K562 (cell line): ENCODE results near the gene NIPSNAP2. TPM values are rescaled to one million over a fixed set of nuclear protein-coding genes. Genes with fewer than 3 reads are reported as not detected.

Source experiments
- BRF1 ChIP-seq: IDR thresholded peaks from 3 replicates; pipeline ENCODE4 v1.6.1; 2011; ENCODE audit warnings: borderline replicate concordance, mild to moderate bottlenecking; ENCODE audit not compliant: insufficient read length; ENCODE audit errors: extremely low read depth
- CHD1 ChIP-seq: fragments of 200-600 bp; sonication (generic); IDR thresholded peaks from one replicate; pipeline ENCODE4 v1.6.1; 2012; ENCODE audit warnings: mild to moderate bottlenecking, moderate library complexity, low read length, inconsistent platforms
- CREB5 ChIP-seq: fragments of 250-450 bp; sonication (Bioruptor Pico); IDR thresholded peaks from 2 replicates; pipeline ENCODE4 v1.5.0; 2020; ENCODE audit warnings: mild to moderate bottlenecking
- CREBBP ChIP-seq: IDR thresholded peaks from one replicate; pipeline ENCODE4 v1.6.1; 2012; ENCODE audit warnings: low read depth, mild to moderate bottlenecking, control low read depth, inconsistent platforms, low read length
- CXXC5 ChIP-seq: fragments of 250-450 bp; sonication (Bioruptor Pico); IDR thresholded peaks from 2 replicates; pipeline ENCODE4 v1.8.0; 2022; ENCODE audit warnings: inconsistent platforms, mild to moderate bottlenecking, moderate library complexity
- GABPB2 ChIP-seq: fragments of 250-450 bp; sonication (Bioruptor Pico); conservative IDR thresholded peaks from 2 replicates; pipeline ENCODE4 v1.5.1; 2021; ENCODE audit warnings: mild to moderate bottlenecking
- LEF1 ChIP-seq: fragments of 450-650 bp; IDR thresholded peaks from 2 replicates; pipeline ENCODE4 v1.6.1; 2016; ENCODE audit warnings: mild to moderate bottlenecking
- NFIC ChIP-seq: fragments of 450-650 bp; IDR thresholded peaks from 2 replicates; pipeline ENCODE4 v1.6.1; 2017; ENCODE audit warnings: mild to moderate bottlenecking, inconsistent platforms
- NONO ChIP-seq, 2 experiments: fragments of 200-400 bp in 1 of 2; fragments of 450-650 bp in 1 of 2; formaldehyde crosslinking in 1 of 2; IDR thresholded peaks; 2 replicates each; pipeline ENCODE4 v1.6.1; 2017; ENCODE audit warnings: low read depth in 2 of 2, mild to moderate bottlenecking in 2 of 2, moderate library complexity in 2 of 2, low read length in 1 of 2
- NR1H2 ChIP-seq: sonication (generic); formaldehyde crosslinking; IDR thresholded peaks from 2 replicates; pipeline ENCODE4 v1.4.0; 2020; ENCODE audit warnings: mild to moderate bottlenecking, missing genetic modification reagents
- POLR2B ChIP-seq: fragments of 450-650 bp; IDR thresholded peaks from 2 replicates; pipeline ENCODE4 v1.6.1; 2018; ENCODE audit warnings: low read depth; ENCODE audit not compliant: partially characterized antibody
- XRCC5 ChIP-seq: fragments of 200-400 bp; formaldehyde crosslinking; IDR thresholded peaks from 2 replicates; pipeline ENCODE4 v1.6.1; 2017; ENCODE audit warnings: low read depth, mild to moderate bottlenecking, low read length
- ZC3H8 ChIP-seq: fragments of 450-650 bp; IDR thresholded peaks from 2 replicates; pipeline ENCODE4 v1.6.1; 2017
- ZFP36 ChIP-seq: fragments of 150-350 bp; IDR thresholded peaks from 2 replicates; pipeline ENCODE4 v1.6.1; 2018; ENCODE audit warnings: low read length, low read depth; ENCODE audit not compliant: partially characterized antibody
- ZNF696 ChIP-seq: fragments of 250-450 bp; sonication (Bioruptor Pico); conservative IDR thresholded peaks from 2 replicates; pipeline ENCODE4 v1.4.0; 2020; ENCODE audit warnings: mild to moderate bottlenecking, moderate library complexity
- ZNF766 ChIP-seq: fragments of 200-800 bp; sonication (Bioruptor generic); conservative IDR thresholded peaks from 2 replicates; pipeline ENCODE4 v1.6.1; 2016; ENCODE audit warnings: missing genetic modification characterization, missing compliant biosample characterization
- polyA plus RNA-seq, 8 experiments: library from polyadenylated mRNA; depleted of rRNA in 4 of 8; stranded (reverse) in 5 of 8; unstranded in 3 of 8; fragments of >200 nt; fragmentation: Nextera tagmentation in 2 of 8; fragmentation: Illumina TruSeq in 1 of 8; extraction: Ambion mirVana in 2 of 8; extraction: Trizol in 1 of 8; gene quantifications; 2 replicates each; pipeline versions ENCODE4 v1.2.1 to v1.2.3, GENCODE V29; 2011 to 2014; ENCODE audit warnings: inconsistent platforms in 1 of 8, missing spikeins in 1 of 8
- total RNA-seq, 7 experiments: library from RNA; depleted of rRNA in 6 of 7; stranded (reverse); fragments of >200 nt in 6 of 7; fragmentation: Illumina TruSeq in 2 of 7; extraction: Trizol in 2 of 7; gene quantifications; 2 replicates each; pipeline versions ENCODE4 v1.2.1 to v1.2.3, GENCODE V29; 2011 to 2021; ENCODE audit warnings: low replicate concordance in 1 of 7
- TF ChIP-seq, protein P1 (sequence below): fragments of 250-450 bp; sonication (Bioruptor Pico); IDR thresholded peaks from 2 replicates; pipeline ENCODE4 v1.4.0; 2020; ENCODE audit warnings: mild to moderate bottlenecking, moderate library complexity, borderline replicate concordance
- TF ChIP-seq, protein P2 (sequence below): fragments of 250-450 bp; sonication (Bioruptor Pico); IDR thresholded peaks from 2 replicates; pipeline ENCODE4 v1.5.1; 2021; ENCODE audit warnings: mild to moderate bottlenecking
- TF ChIP-seq, protein P3 (sequence below): fragments of 250-450 bp; sonication (Bioruptor Pico); IDR thresholded peaks from 2 replicates; pipeline ENCODE4 v1.8.0; 2022; ENCODE audit warnings: inconsistent platforms
- TF ChIP-seq, protein P4 (sequence below): sonication (generic); formaldehyde crosslinking; IDR thresholded peaks from 2 replicates; pipeline ENCODE4 v1.8.1; 2023; ENCODE audit warnings: mild to moderate bottlenecking, missing genetic modification reagents

NIPSNAP2 gene
- total and polyA plus RNA-seq, 9 of the 15 experiments (the other 6 are each of a cell fraction or from before 2014, with no cell fraction given): 24.9 to 107 (median 53.0) TPM

DNA sequence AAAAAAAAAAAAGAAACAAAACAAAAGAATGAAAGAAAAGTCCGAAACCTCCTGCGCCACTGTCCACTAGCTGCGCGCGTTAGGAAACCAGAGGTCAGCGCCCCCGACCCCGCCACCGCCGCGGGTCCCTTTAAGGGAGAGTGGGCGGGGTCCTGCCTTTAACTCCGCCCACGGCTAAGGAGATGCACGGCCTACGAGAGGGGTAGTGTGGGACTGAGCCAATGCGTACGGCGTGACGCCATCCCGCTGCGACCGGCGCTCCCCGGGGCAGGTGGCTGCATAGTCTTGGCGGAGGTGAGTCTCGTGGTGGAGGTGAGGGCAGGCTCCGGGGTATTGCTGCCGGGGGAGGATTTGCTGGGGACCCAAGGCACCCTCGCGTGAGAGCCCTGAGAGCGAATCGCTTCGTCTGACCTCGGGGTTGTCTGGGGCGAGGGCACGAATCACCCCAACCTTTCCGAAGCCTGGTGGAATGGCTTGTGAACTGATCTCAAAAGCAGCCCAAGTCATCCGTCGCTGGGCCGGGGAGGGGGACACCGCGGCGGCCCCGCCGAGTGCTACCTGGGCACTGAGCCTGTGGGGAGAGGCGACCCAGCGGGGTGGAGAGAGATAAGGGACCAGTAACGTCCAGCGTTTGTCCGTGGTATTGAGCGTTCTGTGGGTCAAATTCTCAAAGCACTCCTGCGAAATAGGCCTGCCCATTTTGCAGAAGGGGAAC lies 12.6 kb upstream of the NIPSNAP2 start, which contains the start of gene MRPS17 (continued):
- TF ChIP-seq ZC3H8: no peak
- TF ChIP-seq GABPB2 (CRISPR knock-in tag): no peak
- peak; percentile 76 for TF ChIP-seq NFIC
- peak; percentile 98 for TF ChIP-seq CXXC5 (CRISPR knock-in tag)
- no peak for TF ChIP-seq CREBBP
- no peak for TF ChIP-seq LEF1
- TF ChIP-seq, protein P1, sequence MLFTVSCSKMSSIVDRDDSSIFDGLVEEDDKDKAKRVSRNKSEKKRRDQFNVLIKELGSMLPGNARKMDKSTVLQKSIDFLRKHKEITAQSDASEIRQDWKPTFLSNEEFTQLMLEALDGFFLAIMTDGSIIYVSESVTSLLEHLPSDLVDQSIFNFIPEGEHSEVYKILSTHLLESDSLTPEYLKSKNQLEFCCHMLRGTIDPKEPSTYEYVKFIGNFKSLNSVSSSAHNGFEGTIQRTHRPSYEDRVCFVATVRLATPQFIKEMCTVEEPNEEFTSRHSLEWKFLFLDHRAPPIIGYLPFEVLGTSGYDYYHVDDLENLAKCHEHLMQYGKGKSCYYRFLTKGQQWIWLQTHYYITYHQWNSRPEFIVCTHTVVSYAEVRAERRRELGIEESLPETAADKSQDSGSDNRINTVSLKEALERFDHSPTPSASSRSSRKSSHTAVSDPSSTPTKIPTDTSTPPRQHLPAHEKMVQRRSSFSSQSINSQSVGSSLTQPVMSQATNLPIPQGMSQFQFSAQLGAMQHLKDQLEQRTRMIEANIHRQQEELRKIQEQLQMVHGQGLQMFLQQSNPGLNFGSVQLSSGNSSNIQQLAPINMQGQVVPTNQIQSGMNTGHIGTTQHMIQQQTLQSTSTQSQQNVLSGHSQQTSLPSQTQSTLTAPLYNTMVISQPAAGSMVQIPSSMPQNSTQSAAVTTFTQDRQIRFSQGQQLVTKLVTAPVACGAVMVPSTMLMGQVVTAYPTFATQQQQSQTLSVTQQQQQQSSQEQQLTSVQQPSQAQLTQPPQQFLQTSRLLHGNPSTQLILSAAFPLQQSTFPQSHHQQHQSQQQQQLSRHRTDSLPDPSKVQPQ (CRISPR knock-in tag): no peak
- TF ChIP-seq, protein P2, sequence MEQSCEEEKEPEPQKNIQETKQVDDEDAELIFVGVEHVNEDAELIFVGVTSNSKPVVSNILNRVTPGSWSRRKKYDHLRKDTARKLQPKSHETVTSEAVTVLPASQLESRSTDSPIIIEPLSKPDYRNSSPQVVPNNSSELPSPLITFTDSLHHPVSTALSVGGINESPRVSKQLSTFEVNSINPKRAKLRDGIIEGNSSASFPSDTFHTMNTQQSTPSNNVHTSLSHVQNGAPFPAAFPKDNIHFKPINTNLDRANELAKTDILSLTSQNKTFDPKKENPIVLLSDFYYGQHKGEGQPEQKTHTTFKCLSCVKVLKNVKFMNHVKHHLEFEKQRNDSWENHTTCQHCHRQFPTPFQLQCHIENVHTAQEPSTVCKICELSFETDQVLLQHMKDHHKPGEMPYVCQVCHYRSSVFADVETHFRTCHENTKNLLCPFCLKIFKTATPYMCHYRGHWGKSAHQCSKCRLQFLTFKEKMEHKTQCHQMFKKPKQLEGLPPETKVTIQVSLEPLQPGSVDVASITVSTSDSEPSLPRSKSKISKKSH (CRISPR knock-in tag): no peak
- no peak for TF ChIP-seq NR1H2 (CRISPR knock-in tag)
- TF ChIP-seq NONO (IDR thresholded peaks at IDR 0.05; ENCODE audit: low read depth in 2 of 2, low read length in 1 of 2): 0 out of 4 replicates have a peak, but pooled peaks of 1 of the 2 experiments have one; percentile 10
- TF ChIP-seq ZFP36: no peak
- TF ChIP-seq XRCC5: 0 out of 2 replicates have a peak, but pooled peaks have one; percentile 36
- no peak for TF ChIP-seq ZNF696 (CRISPR knock-in tag)
- TF ChIP-seq CREB5 (CRISPR knock-in tag): no peak
- no peak for TF ChIP-seq BRF1
- TF ChIP-seq, protein P3, sequence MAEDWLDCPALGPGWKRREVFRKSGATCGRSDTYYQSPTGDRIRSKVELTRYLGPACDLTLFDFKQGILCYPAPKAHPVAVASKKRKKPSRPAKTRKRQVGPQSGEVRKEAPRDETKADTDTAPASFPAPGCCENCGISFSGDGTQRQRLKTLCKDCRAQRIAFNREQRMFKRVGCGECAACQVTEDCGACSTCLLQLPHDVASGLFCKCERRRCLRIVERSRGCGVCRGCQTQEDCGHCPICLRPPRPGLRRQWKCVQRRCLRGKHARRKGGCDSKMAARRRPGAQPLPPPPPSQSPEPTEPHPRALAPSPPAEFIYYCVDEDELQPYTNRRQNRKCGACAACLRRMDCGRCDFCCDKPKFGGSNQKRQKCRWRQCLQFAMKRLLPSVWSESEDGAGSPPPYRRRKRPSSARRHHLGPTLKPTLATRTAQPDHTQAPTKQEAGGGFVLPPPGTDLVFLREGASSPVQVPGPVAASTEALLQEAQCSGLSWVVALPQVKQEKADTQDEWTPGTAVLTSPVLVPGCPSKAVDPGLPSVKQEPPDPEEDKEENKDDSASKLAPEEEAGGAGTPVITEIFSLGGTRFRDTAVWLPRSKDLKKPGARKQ (CRISPR knock-in tag): no peak
- peak; percentile 85 for TF ChIP-seq POLR2B
- peak; percentile 74 for TF ChIP-seq CHD1
- TF ChIP-seq ZNF766 (CRISPR knock-in tag): no peak
- TF ChIP-seq, protein P4, sequence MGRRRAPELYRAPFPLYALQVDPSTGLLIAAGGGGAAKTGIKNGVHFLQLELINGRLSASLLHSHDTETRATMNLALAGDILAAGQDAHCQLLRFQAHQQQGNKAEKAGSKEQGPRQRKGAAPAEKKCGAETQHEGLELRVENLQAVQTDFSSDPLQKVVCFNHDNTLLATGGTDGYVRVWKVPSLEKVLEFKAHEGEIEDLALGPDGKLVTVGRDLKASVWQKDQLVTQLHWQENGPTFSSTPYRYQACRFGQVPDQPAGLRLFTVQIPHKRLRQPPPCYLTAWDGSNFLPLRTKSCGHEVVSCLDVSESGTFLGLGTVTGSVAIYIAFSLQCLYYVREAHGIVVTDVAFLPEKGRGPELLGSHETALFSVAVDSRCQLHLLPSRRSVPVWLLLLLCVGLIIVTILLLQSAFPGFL (CRISPR knock-in tag): no peak
